ENCODE results near the gene TSPEAR. TPM values are rescaled to one million over a fixed set of nuclear protein-coding genes. Genes with fewer than 3 reads are reported as not detected.

The TSPEAR gene
- total RNA-seq, 2 experiments from 2014 or later, result not detected

GRCh38 chr21:44599264-44600029 is 111.9 kb downstream of the TSPEAR start:
- no peaks in the 10 kb centered on the region for H3K36me3 ChIP-seq (ENCODE audit: insufficient read depth, low read length)
- H3K9me3 Mint-ChIP-seq, result no peaks in the 10 kb centered on the region
- no peak for ATAC-seq (ENCODE audit: poor library complexity)
- intact Hi-C loops (cut with DNase I, micrococcal nuclease), result no loop called here
- POLR2A ChIA-PET, result no interaction called here
- H3K4me3 Mint-ChIP-seq, result no peak overlapping the region
- TF ChIP-seq, protein P1, sequence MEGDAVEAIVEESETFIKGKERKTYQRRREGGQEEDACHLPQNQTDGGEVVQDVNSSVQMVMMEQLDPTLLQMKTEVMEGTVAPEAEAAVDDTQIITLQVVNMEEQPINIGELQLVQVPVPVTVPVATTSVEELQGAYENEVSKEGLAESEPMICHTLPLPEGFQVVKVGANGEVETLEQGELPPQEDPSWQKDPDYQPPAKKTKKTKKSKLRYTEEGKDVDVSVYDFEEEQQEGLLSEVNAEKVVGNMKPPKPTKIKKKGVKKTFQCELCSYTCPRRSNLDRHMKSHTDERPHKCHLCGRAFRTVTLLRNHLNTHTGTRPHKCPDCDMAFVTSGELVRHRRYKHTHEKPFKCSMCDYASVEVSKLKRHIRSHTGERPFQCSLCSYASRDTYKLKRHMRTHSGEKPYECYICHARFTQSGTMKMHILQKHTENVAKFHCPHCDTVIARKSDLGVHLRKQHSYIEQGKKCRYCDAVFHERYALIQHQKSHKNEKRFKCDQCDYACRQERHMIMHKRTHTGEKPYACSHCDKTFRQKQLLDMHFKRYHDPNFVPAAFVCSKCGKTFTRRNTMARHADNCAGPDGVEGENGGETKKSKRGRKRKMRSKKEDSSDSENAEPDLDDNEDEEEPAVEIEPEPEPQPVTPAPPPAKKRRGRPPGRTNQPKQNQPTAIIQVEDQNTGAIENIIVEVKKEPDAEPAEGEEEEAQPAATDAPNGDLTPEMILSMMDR (IDR thresholded peaks at IDR 0.05), result no peak
- H3K27ac Mint-ChIP-seq, result no peak overlapping the region
- CTCF ChIA-PET, result interaction anchor here (0.7 kb wide), 1 partner anchor 58 kb away, joined by 3 read pairs; the partner anchor contains the start of gene KRTAP12-3
- H3K36me3 Mint-ChIP-seq (ENCODE audit: low read depth), result no peaks in the 10 kb centered on the region
- H3K27me3 Mint-ChIP-seq, result no peaks in the 10 kb centered on the region
- H3K4me1 ChIP-seq (ENCODE audit: insufficient read depth, low read length), result peaks cover 2% of the 10 kb centered on the region
- H3K9me3 ChIP-seq (ENCODE audit: control insufficient read depth in 1 of 2, insufficient read depth in 1 of 2, low read length in 2 of 2), result peaks cover 10 to 14% of the 10 kb centered on the region in 2 experiments
- no peaks in the 10 kb centered on the region for H3K27me3 ChIP-seq (ENCODE audit: control insufficient read depth in 1 of 2, insufficient read depth in 2 of 2, low read length in 2 of 2)
- no peaks in the 10 kb centered on the region for H3K4me1 Mint-ChIP-seq (ENCODE audit: low read depth)
- H3K27ac ChIP-seq (ENCODE audit: low read depth in 1 of 2, low read length in 2 of 2), result no peak overlapping the region
- no peak overlapping the region for H3K4me3 ChIP-seq (ENCODE audit: low read length)
- DNase-seq, result no peak

GRCh38 chr21:44598061-44598460 is 113.3 kb downstream of the TSPEAR start:
- Histone ChIP-seq H3K4me3 (ENCODE audit: low read length) (no peak overlapping the region), H3K9me3 (ENCODE audit: control insufficient read depth in 1 of 2, insufficient read depth in 1 of 2, low read length in 2 of 2) (peaks cover 9 to 10% of the 10 kb centered on the region in 2 experiments), H3K36me3 (ENCODE audit: insufficient read depth, low read length) (no peaks in the 10 kb centered on the region), H3K4me1 (ENCODE audit: insufficient read depth, low read length) (peaks cover 2% of the 10 kb centered on the region), H3K27ac (ENCODE audit: low read depth in 1 of 2, low read length in 2 of 2) (no peak overlapping the region), H3K27me3 (ENCODE audit: control insufficient read depth in 1 of 2, insufficient read depth in 2 of 2, low read length in 2 of 2) (no peaks in the 10 kb centered on the region)
- ATAC-seq (ENCODE audit: poor library complexity), result no peak
- no peaks in the 10 kb centered on the region for H3K36me3 Mint-ChIP-seq (ENCODE audit: low read depth)
- intact Hi-C loops (cut with DNase I, micrococcal nuclease), result no loop called here
- ChIA-PET POLR2A (no interaction called here), CTCF (no interaction called here)
- H3K27ac Mint-ChIP-seq, result no peak overlapping the region
- H3K9me3 Mint-ChIP-seq, result no peaks in the 10 kb centered on the region
- no peaks in the 10 kb centered on the region for H3K4me1 Mint-ChIP-seq (ENCODE audit: low read depth)
- no peak for DNase-seq
- TF ChIP-seq, protein P1 (IDR thresholded peaks at IDR 0.05), result no peak
- no peaks in the 10 kb centered on the region for H3K27me3 Mint-ChIP-seq
- H3K4me3 Mint-ChIP-seq, result no peak overlapping the region

DNA sequence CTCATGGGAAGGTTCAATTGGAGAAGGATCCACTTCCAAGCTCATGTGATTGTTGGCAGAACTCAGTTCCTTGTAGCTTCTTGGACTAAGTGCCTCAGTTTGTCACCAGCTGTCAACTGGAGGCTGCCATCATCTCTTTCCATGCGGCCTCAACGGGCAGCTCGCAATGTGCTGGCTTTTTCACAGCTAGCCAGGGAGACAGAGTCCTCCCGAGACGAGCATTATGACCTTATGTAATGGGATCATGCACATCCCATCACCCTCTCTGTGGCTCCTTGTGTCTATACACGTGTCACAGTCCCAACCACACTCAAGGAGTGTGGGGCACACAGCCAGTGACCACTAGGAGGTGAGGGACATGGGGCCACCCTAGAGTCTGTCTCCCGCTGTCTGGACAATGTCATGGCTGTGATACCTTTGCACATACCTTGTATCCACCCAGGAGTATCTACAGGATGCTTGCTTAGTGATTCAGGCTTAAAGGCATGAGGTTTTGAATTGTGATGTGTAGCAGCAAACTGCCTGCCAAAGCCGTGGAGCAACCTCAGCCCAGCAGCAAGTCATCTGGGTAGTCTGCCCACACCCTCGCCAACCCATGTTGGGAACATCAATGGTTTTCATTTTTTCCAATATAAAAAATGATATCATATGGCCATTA is 115.2 kb downstream of the TSPEAR start:
- H3K36me3 ChIP-seq (ENCODE audit: insufficient read depth, low read length), result no peaks in the 10 kb centered on the region
- no peak overlapping the region for H3K27ac ChIP-seq (ENCODE audit: low read depth in 1 of 2, low read length in 2 of 2)
- no peaks in the 10 kb centered on the region for H3K4me1 ChIP-seq (ENCODE audit: insufficient read depth, low read length)
- no peaks in the 10 kb centered on the region for H3K36me3 Mint-ChIP-seq (ENCODE audit: low read depth)
- H3K4me3 Mint-ChIP-seq, result no peak overlapping the region
- H3K4me1 Mint-ChIP-seq (ENCODE audit: low read depth), result no peaks in the 10 kb centered on the region
- ChIA-PET POLR2A (interaction anchor here (0.8 kb wide), 1 partner anchor 25 kb away, joined by 3 read pairs; no protein-coding TSS in a partner anchor), CTCF (no interaction called here)
- H3K9me3 ChIP-seq (ENCODE audit: control insufficient read depth in 1 of 2, insufficient read depth in 1 of 2, low read length in 2 of 2), result peaks cover 9 to 10% of the 10 kb centered on the region in 2 experiments
- H3K9me3 Mint-ChIP-seq, result no peaks in the 10 kb centered on the region
- no peaks in the 10 kb centered on the region for H3K27me3 ChIP-seq (ENCODE audit: control insufficient read depth in 1 of 2, insufficient read depth in 2 of 2, low read length in 2 of 2)
- no peak overlapping the region for H3K4me3 ChIP-seq (ENCODE audit: low read length)
- TF ChIP-seq, protein P1 (IDR thresholded peaks at IDR 0.05), result no peak
- intact Hi-C loops (cut with DNase I, micrococcal nuclease), result no loop called here
- no peak for DNase-seq
- no peak overlapping the region for H3K27ac Mint-ChIP-seq
- no peaks in the 10 kb centered on the region for H3K27me3 Mint-ChIP-seq
- ATAC-seq (ENCODE audit: poor library complexity), result no peak
